Smooth muscle cell (in vitro differentiated cells): ENCODE data around the gene TSHZ2. TPM values are rescaled to one million over a fixed set of nuclear protein-coding genes. Genes with fewer than 3 reads are reported as not detected.

Source experiments
- DNase-seq: peaks from one replicate; lab custom pipeline; 2025; ENCODE audit not compliant: unreplicated experiment; lab: John Stamatoyannopoulos, UW
- H2AFZ ChIP-seq: fragments of 200-600 bp; sonication (generic); 2 replicates; pipeline ENCODE4 v1.6.0; 2016; ENCODE audit warnings: antibody characterized with exemption, low read depth, mild to moderate bottlenecking
- H3F3A ChIP-seq: fragments of 200-600 bp; sonication (generic); 2 replicates; pipeline ENCODE4 v1.6.0; 2017; ENCODE audit warnings: antibody characterized with exemption, low read depth
- H3K27ac ChIP-seq: fragments of 200-600 bp; sonication (generic); 2 replicates; pipeline ENCODE4 v1.5.1; 2016; ENCODE audit warnings: low read depth, mild to moderate bottlenecking
- H3K27me3 ChIP-seq: fragments of 200-600 bp; sonication (generic); 2 replicates; pipeline ENCODE4 v1.6.1; 2016; ENCODE audit warnings: low read depth, mild to moderate bottlenecking
- H3K36me3 ChIP-seq: fragments of 200-600 bp; sonication (generic); 2 replicates; pipeline ENCODE4 v1.5.1; 2016; ENCODE audit warnings: low read depth
- H3K4me1 ChIP-seq: fragments of 200-600 bp; sonication (generic); 2 replicates; pipeline ENCODE4 v1.5.1; 2016; ENCODE audit warnings: low read depth
- H3K4me2 ChIP-seq: fragments of 200-600 bp; sonication (generic); 2 replicates; pipeline ENCODE4 v1.6.0; 2016; ENCODE audit warnings: mild to moderate bottlenecking
- H3K4me3 ChIP-seq: fragments of 200-600 bp; sonication (generic); 2 replicates; pipeline ENCODE4 v1.5.1; 2016; ENCODE audit warnings: mild to moderate bottlenecking
- H3K79me2 ChIP-seq: fragments of 200-600 bp; sonication (generic); 2 replicates; pipeline ENCODE4 v1.6.0; 2016; ENCODE audit warnings: low read depth, mild to moderate bottlenecking
- H3K9ac ChIP-seq: fragments of 200-600 bp; sonication (generic); 2 replicates; pipeline ENCODE4 v1.6.0; 2016; ENCODE audit warnings: low read depth
- H3K9me3 ChIP-seq: fragments of 200-600 bp; sonication (generic); replicated peaks from 2 replicates; pipeline ENCODE4 v1.5.1; 2016; ENCODE audit warnings: low read depth
- H4K20me1 ChIP-seq: fragments of 200-600 bp; sonication (generic); 2 replicates; pipeline ENCODE4 v1.6.0; 2016; ENCODE audit warnings: low read depth
- CTCF ChIP-seq: fragments of 200-600 bp; sonication (generic); IDR thresholded peaks from 2 replicates; pipeline ENCODE4 v1.5.1; 2017; ENCODE audit warnings: borderline replicate concordance, mild to moderate bottlenecking, antibody characterized with exemption; ENCODE audit not compliant: insufficient read depth, poor library complexity, severe bottlenecking
- WGBS: methylation state at CpG from one replicate; pipeline ENCODE4 v1.1.7; 2016; ENCODE audit warnings: low lambda C conversion rate; 5-methylcytosine and 5-hydroxymethylcytosine counted together
- polyA plus RNA-seq: library from polyadenylated mRNA; unstranded; fragments of >200 nt; fragmentation: Nextera tagmentation; extraction: Ambion mirVana; gene quantifications from 2 replicates; pipeline ENCODE4 v1.2.1, GENCODE V29; 2016
- total RNA-seq: library from RNA; depleted of rRNA; stranded (reverse); fragments of >200 nt; gene quantifications from 2 replicates; pipeline ENCODE4 v1.2.3, GENCODE V29; 2014

The TSHZ2 gene
- total and polyA plus RNA-seq, 2 experiments from 2014 or later = 4.8 to 6.6 TPM

GRCh38 chr20:53190225-53190624 is 218.1 kb downstream of the TSHZ2 start:
- no peak overlapping the region for H3K9ac ChIP-seq
- no peaks in the 10 kb centered on the region for H3K4me1 ChIP-seq
- H3K36me3 ChIP-seq = no peaks in the 10 kb centered on the region
- H3K27ac ChIP-seq = no peak overlapping the region
- WGBS = 84% methylated on average over 6 of the region's 6 CpGs
- H3K27me3 ChIP-seq = no peaks in the 10 kb centered on the region
- no peak for TF ChIP-seq CTCF
- no peak overlapping the region for H2AFZ ChIP-seq
- H3K79me2 ChIP-seq = no peaks in the 10 kb centered on the region
- no peak for DNase-seq
- H4K20me1 ChIP-seq = no peaks in the 10 kb centered on the region
- H3F3A ChIP-seq = no peaks in the 10 kb centered on the region
- H3K9me3 ChIP-seq = no peaks in the 10 kb centered on the region
- no peak overlapping the region for H3K4me3 ChIP-seq
- H3K4me2 ChIP-seq = no peak overlapping the region

- Histone ChIP-seq H3K9ac (no peak overlapping the region), H3K9me3 (no peaks in the 10 kb centered on the region), H2AFZ (no peak overlapping the region), H3F3A (no peaks in the 10 kb centered on the region), H3K27me3 (no peaks in the 10 kb centered on the region), H3K36me3 (no peaks in the 10 kb centered on the region), H3K27ac (no peak overlapping the region), H3K4me1 (no peaks in the 10 kb centered on the region), H3K4me3 (no peak overlapping the region), H3K4me2 (no peak overlapping the region), H4K20me1 (no peaks in the 10 kb centered on the region), H3K79me2 (no peaks in the 10 kb centered on the region)
- WGBS = 77% methylated on average over 2 of the region's 2 CpGs
- no peak for DNase-seq
- no peak for TF ChIP-seq CTCF
These were observed 219.8 kb downstream of the TSHZ2 start for GRCh38 chr20:53191957-53192356.

DNA sequence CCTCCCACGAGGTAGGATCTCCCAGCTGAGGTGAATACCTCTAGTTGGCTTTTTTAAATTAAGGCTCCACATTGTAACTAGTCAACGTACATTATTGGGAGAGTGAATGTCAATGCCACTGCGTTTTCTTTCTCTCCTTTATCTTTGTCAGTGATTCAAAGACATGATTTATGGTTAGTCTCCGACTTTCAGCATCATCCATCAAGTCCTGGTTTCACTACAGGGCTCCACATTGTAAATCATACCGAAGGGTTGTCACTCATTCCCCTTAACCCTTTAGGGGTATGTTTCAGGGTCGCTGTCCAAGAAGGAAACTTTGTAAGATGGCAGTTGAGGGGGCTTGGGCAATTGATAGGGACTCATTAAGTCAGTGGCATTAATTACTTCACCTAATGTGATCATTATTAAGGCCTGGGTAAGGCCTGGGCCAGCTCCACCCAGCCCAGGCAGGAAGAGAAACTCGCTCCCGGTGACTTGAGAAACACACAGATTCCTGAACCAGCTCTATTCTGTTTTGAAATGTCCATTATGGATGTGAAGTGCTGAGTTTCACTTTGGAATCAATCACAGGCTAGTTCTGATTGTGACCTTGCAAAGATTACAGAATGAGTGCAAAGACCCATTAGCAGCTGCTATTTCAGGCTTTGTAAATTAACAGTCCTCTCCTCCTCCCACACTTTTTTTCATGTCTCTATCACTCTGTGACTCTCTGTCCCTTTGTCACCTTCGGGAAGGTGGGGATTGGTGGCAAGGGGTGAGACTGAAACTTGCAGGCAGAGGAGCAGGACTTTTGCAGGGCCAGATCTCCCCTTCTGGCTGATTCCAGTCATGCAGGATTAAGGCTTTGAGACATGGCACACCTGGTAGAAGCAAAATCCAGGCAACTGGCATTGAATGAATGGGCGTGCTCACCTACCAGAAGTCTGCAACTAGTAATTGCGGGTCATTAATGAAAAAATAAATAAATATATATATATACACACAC is 222.4 kb downstream of the TSHZ2 start:
- TF ChIP-seq CTCF = no peak
- 76% methylated on average over 11 of the region's 11 CpGs for WGBS
- H2AFZ ChIP-seq = no peak overlapping the region
- no peaks in the 10 kb centered on the region for H3K9me3 ChIP-seq
- H3K27me3 ChIP-seq = no peaks in the 10 kb centered on the region
- H3K79me2 ChIP-seq = no peaks in the 10 kb centered on the region
- H3K9ac ChIP-seq = no peak overlapping the region
- DNase-seq = no peak
- no peak overlapping the region for H3K4me3 ChIP-seq
- H3K36me3 ChIP-seq = no peaks in the 10 kb centered on the region
- no peaks in the 10 kb centered on the region for H3F3A ChIP-seq
- no peaks in the 10 kb centered on the region for H4K20me1 ChIP-seq
- H3K27ac ChIP-seq = no peak overlapping the region
- H3K4me1 ChIP-seq = no peaks in the 10 kb centered on the region
- H3K4me2 ChIP-seq = no peak overlapping the region
